CD4-positive, alpha-beta T cell treated with Interferon alpha-2 for 1 hour (primary cell): Measurements from ENCODE around the gene ELANE.
A peak's percentile ranks its signal among the peaks of the same experiment; 100 is the strongest.
"Not testable (repeated sequence)": the region's sequence is repeated elsewhere in the genome, so short reads cannot be mapped to it uniquely, and the experiment has no call there.

ENCODE experiments used
- DNase-seq, 2 donors: peaks; one replicate each; pipeline ENCODE4 v3.0.0-alpha.2; 2020 to 2022

ELANE gene

DNA sequence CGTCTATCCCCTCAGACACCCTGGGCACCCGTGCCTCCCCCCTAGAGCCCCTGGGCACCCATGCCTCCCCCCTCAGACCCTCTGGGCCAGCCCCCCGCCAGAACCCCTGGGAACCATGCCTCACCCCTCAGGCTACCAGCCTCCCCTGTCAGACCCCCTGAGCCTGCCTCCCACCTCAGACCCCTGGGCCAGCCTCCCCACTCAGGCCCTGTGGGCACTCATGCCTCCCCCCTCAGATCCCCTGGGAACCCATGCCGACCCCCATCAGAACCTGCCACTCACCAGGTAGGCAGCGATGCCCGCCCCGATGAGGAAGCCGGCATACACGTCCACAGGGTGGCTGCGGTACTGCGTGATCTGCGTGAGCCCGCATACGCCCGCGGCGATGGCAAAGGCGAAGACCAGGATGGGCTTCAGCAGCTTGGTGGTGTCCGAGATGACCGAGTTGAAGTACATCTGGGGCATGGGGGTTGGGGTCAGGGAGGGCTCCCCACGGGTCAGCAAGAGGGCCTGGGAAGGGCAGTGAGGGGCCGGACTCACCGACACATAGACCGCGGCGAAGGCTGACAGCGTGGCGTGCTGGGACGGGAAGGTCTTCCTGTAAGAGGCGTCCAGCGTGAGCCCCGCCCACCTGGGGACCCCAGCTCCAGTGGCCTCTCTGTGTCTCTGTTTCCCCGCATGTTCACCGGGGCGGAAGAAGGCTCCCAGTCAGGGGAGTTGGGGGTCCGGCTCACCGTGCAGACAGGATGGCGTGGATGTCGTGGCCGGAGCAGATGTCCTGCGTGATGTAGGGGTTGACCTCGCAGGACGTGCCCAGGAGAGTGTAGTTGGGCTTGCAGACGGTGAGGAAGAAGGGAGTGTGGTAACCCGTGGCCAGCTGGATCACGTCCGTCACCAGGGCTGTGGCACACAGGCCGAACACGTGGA, 37.7 kb upstream of the ELANE start:
- no peak for DNase-seq

DNA sequence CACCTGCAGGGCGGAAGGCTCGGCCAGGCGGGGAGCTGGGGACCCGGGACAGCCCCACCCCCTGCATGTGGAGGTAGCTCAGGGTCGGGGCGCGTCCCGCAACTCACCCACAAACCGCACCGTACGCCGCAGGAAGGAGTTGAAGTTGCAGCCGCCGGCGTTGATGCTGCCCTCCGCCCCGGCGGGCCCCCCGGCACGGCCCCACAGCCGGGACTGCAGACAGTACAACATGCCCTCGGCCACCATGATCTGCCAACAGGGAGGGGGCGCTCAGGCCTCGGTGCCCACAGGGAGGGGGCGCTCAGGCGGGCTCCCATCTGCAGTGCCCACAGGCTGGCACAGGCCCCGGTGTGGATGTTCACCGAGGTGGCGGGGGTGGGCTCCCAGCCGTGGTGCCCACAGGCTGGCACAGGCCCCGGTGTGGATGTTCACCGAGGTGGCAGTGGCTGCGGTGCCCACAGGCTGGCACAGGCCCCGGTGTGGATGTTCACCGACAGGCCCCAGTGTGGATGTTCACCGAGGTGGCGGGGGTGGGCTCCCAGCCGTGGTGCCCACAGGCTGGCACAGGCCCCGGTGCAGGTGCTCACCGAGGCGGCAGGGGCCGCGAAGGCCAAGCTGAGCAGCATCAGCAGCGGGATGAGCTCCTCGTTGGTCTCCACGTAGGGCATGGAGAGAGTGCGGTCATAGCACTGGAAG, 36.9 kb upstream of the ELANE start:
- no peak for DNase-seq

- DNase-seq = no peak
These were observed 36.2 kb upstream of the ELANE start for GRCh38 chr19:815775-816499.

GRCh38 chr19:816500-816857, 35.6 kb upstream of the ELANE start:
- no peak for DNase-seq

DNA sequence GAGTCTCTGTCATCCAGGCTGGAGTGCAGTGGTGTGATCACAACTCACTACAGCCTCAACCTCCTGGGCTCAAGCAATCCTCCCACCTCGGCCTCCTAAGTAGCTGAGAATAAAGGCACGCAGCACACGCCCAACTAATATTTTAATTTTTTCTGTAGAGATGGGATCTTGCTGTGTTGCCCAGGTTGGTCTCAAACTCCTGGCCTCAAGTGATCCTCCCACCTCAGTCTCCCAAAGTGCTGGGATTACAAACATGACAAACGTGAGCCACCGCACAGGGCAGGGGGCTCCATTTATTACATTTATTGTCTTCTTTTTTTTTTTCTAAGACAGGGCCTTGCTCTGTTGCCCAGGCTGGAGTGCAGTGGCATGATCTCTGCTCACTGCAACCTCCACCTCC, 31.9 kb upstream of the ELANE start:
- DNase-seq = not testable (repeated sequence)

DNA sequence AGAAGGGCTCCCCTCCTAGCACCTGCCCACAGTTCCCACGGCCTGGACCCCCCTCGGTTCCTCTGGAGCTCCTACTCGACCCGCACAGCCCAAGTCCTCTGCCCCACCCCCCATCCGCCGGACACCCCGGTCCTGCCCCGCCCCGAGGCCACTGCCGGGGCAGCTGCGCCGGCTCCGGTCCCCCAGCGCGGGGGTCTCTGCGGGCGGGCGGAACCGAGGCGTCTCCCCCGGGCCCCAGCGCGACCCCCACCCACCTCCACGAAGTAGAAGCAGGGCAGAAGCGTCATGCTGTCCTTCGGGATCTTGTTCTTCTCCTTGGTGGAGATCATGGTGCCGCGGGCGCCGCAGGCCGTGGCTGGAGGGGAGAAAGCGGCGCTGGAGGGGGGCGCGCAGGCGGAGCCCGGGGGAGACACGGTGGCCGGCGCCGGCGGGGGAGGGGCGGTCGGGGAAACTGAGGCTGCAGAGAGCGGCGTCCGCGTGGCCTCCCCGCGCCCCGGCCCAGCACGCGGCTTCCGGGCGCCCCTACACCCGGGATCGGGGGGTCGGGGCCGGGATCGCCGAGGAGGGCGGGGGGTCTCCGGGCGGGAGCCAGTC, 30.8 kb upstream of the ELANE start:
- DNase-seq = no peak

GRCh38 chr19:821825-822503, 30.1 kb upstream of the ELANE start, which contains the start of gene PLPPR3:
Gene PLPPR3, minus strand, starts transcription at chr19:821955. Its CDS starts 396 bp downstream, at chr19:821559.
- DNase-seq = no peak

DNA sequence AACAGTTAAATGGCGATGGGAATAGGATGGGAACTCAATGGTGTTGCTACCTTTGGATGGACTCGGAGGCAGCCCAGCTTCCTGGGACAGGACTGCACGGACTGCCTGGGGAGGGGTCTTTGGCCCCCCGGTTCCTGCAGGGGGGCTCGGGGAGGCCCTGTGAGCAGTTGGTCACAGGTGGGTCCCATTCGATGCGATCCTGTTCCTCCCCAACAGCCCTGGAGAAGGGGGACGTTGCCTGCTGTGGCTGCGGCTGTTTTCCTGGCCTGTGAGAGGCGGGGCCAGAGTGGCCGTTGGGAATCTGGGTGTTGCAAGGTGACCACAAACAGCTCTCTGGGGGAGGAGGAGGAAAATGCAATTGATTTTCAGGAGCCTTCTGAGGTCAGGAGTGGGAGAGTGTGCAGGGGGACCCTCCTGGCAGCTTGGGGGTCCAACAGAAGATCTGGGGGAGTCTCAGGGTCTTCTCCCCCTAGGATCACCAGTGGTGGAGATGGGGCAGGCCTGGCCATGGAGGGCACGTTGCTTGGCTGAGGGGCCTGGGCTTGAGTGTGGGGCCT, 28.5 kb upstream of the ELANE start:
- no peak for DNase-seq

GRCh38 chr19:824885-825284, 27.2 kb upstream of the ELANE start:
- DNase-seq = no peak

GRCh38 chr19:825897-826644, 26.0 kb upstream of the ELANE start:
- no peak for DNase-seq

DNA sequence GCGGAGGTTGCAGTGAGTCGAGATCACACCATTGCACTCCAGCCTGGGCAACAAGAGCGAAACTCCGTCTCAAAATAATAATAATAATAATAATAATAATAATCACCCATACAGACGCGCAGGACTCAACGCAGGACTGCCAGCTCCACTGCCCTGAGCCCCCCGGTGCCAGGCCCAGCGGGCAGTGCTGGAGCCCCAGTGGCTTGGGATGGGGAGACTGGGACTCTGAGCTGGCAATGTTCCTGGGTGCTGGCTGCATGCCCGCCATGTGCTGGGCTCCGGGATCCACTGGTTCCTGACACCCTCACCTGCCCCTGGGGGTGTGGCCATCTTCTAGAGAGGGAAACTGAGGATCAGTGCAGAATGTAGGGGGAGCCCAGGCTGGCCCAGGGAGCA, 24.8 kb upstream of the ELANE start:
- DNase-seq = no peak

DNA sequence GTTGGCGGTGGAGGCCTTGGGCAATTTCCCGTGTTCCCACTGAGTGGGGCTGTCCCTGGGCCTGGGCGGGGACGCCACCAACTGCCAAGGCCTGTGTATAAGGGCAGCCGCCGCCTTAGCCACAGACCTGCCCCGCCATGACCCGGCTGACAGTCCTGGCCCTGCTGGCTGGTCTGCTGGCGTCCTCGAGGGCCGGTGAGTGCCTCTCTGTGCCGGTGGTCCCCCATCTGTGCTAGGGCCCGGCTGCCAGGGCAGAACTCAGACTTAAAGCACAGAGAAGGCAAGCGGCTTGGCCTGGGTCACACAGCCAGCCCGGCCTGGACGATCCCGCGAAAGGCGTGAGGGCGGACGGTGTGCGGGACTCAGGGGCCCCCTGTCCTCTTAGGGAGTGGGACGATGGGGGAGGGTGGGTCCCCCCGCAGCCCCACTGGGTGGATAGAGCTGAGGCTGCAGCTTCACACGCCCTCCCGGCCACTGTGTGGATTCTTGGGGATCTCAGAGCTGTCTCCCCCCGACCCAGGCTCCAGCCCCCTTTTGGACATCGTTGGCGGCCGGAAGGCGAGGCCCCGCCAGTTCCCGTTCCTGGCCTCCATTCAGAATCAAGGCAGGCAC, 24.3 kb upstream of the ELANE start, which contains the start of gene AZU1:
TSS of gene AZU1 (plus strand) at position 128 of the 612 bp plus-strand sequence. CDS start at position 138, 10 bp downstream.
- no peak for DNase-seq

DNA sequence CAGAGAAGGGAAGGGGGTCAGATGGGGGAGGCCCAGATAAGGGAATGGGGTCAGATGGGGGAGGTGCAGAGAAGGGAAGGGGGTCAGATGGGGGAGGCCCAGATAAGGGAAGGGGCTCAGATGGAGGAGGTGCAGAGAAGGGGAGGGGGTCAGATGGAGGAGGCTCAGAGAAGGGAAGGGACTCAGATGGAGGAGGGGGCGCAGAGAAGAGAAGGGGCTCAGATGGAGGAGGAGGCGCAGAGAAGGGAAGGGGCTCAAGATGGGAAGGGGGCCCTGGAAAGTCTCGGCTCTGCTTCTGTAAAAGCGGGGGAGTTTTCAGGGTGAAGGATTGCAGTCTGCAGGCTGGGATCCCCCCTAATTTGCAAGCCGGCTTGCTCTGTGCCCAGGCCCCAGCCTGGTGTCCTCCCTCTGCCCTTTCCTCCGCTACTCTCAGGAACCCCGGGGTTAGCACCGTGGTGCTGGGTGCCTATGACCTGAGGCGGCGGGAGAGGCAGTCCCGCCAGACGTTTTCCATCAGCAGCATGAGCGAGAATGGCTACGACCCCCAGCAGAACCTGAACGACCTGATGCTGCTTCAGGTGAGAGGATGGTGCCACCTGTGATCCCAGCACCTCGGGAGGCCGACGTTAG, 22.9 kb upstream of the ELANE start:
- DNase-seq = no peak

DNA sequence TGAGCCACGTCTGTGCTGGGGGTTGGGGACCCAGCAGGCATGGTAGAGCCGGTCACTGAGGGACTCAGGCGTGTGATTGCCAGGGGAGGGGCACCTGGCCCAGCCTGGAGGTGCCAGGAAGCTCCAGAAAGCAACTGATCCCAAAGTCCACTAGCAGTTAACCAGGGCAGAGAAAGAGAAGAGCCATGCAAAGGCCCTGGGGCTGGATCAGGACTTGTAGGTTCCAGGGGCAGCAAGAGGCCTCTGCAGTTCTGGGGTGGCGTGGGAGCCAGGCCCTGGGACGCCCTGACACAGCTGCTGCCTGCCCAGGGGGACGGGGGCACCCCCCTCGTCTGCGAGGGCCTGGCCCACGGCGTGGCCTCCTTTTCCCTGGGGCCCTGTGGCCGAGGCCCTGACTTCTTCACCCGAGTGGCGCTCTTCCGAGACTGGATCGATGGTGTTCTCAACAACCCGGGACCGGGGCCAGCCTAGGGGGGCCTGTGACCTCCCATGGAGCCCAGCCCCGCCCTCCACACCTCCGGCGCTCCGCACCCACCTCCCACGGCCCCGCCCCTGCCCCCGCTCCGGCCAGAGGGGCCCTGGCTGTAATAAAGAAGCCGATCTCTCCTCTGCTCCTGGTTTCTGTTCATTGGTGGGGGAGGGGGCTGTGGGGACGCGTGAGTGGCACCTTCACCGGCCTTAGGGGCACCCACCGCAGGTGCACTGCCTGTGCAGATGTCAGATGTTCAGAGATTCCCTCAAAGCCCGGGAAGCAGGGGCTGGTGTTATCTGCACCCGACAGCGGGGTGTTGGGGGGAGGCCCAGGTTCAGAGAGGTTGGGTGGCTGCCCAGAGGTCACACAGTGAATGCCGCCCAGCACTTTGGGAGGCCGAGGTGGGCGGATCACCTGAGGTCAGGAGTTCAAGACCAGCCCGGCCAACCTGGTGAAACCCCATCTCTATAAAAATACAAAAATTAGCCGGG, 20.4 kb upstream of the ELANE start:
- DNase-seq = no peak

DNA sequence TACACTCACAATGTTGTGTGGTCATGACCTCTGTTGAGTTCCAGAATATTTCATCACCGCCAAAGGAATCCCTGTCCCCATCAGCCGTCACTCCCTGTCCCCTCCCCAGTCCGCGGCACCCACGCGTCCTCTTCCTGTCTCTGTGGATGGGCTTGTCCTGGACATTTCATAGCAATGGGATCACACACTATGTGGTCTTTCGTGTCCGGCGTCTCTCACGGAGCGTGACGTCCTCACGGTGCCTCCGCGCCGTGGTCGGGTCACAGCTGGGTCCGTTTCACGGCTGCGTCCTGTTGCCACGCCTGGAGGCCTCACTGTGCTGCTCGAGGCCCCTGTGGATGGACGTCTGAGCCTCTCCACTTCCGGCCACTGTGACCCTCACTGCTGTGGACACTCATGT, 17.9 kb upstream of the ELANE start:
- no peak for DNase-seq

- DNase-seq = no peak
These were observed 16.8 kb upstream of the ELANE start for GRCh38 chr19:835210-835810.

- DNase-seq = peak in 1 of 2 donors; percentile 20
These were observed 11.4 kb upstream of the ELANE start, which contains the start of gene PRTN3 for GRCh38 chr19:840519-841206. Gene PRTN3, plus strand, starts transcription at chr19:840999. Its CDS starts 10 bp downstream, at chr19:841009.

- DNase-seq = not testable (repeated sequence)
These were observed 9.3 kb upstream of the ELANE start for GRCh38 chr19:842802-843179.
